Measurements from ENCODE around the gene APLNR. TPM values are rescaled to one million over a fixed set of nuclear protein-coding genes. Genes with fewer than 3 reads are reported as not detected.

The APLNR gene
- total RNA-seq, 1 donor from 2014 or later, result 1.2 TPM

DNA sequence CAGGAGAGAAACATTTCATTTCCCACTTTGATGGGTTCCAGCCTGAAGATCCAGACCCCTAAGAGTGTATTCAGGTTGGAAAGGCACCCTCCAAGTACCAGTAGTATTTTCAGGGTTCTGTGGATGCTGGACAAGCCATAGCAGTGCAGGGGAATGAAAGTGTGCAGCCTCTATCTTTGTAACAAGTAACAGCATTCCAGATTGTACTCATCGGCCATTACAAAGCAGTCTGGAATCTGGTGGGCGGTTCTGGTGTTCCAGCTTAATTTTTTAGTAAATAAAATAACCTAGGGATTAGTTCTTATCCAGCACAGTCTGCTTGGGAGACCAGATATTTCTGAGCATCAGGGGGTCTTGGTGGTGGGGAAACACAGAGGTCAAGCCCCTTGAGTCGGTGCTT lies 22.6 kb downstream of the APLNR start:
- DNase-seq, result no peak
- peak; percentile 36 for ATAC-seq
- H3K4me3 ChIP-seq, result no peak overlapping the region
- no peaks in the 10 kb centered on the region for H3K9me3 ChIP-seq
- no peaks in the 10 kb centered on the region for H3K27me3 ChIP-seq
- peaks cover 35% of the 10 kb centered on the region for H3K4me1 ChIP-seq
- intact Hi-C loops (cut with DNase I), result no loop called here
- TF ChIP-seq, protein P1, sequence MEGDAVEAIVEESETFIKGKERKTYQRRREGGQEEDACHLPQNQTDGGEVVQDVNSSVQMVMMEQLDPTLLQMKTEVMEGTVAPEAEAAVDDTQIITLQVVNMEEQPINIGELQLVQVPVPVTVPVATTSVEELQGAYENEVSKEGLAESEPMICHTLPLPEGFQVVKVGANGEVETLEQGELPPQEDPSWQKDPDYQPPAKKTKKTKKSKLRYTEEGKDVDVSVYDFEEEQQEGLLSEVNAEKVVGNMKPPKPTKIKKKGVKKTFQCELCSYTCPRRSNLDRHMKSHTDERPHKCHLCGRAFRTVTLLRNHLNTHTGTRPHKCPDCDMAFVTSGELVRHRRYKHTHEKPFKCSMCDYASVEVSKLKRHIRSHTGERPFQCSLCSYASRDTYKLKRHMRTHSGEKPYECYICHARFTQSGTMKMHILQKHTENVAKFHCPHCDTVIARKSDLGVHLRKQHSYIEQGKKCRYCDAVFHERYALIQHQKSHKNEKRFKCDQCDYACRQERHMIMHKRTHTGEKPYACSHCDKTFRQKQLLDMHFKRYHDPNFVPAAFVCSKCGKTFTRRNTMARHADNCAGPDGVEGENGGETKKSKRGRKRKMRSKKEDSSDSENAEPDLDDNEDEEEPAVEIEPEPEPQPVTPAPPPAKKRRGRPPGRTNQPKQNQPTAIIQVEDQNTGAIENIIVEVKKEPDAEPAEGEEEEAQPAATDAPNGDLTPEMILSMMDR (IDR thresholded peaks at IDR 0.05), result no peak
- H3K27ac ChIP-seq, result no peak overlapping the region
- no peaks in the 10 kb centered on the region for H3K36me3 ChIP-seq

DNA sequence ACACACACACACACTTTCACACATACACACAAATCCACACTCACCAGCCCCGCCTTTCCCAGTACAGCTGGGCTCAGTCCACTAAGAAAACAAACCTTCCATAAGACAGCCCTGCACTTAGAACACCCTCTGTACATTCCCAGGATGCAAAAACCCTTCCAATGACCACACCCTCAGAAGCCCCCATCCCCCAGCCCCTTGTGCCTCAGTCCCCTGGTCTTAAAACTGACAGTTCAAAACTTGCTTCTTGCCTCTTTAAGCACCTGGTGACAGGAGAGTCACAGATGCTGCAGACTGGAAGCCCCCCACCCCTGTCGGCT lies 23.0 kb downstream of the APLNR start:
- Histone ChIP-seq H3K4me1 (peaks cover 30% of the 10 kb centered on the region), H3K36me3 (no peaks in the 10 kb centered on the region), H3K27ac (no peak overlapping the region), H3K27me3 (no peaks in the 10 kb centered on the region), H3K4me3 (no peak overlapping the region), H3K9me3 (no peaks in the 10 kb centered on the region)
- TF ChIP-seq, protein P1 (IDR thresholded peaks at IDR 0.05), result no peak
- no peak for ATAC-seq
- no peak for DNase-seq
- intact Hi-C loops (cut with DNase I), result no loop called here

DNA sequence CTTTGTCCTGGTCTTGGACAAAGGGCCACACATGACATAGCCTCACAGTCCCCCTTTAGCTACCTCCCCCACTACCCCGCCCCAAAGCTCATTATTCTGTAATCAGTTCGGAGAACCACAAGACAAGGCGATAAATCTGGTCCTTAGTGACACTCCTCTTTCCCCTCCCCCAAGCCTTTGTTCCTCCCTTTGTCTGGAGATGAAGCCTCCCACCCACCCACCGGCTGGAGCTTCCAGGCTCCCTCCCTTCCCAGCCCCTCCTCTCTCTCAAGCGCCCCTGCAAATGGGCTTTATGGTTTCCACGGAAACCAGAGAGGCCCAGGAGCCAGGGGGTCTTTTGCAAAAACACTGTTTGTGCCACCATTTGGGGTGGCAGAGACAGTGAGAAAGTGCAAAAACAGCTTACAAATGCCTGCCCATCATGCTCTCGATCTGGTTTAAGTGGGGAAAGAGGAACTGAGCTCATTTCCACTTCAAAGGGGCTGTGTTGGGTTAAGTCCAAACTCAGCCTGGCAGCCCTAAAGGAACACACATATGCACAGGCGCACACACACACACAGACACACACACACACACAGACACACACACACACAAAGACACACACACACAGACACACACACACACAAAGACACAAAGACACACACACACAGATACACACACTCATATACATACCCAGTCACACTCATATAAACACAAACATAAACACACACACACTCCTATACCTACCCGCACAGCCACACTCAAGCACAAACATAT lies 23.5 kb downstream of the APLNR start:
- no peaks in the 10 kb centered on the region for H3K9me3 ChIP-seq
- TF ChIP-seq, protein P1 (IDR thresholded peaks at IDR 0.05), result no peak
- no peaks in the 10 kb centered on the region for H3K27me3 ChIP-seq
- DNase-seq, result no peak
- peak overlapping the region; percentile 24 for H3K27ac ChIP-seq
- H3K4me3 ChIP-seq, result no peak overlapping the region
- intact Hi-C loops (cut with DNase I), result no loop called here
- H3K36me3 ChIP-seq, result no peaks in the 10 kb centered on the region
- H3K4me1 ChIP-seq, result peaks cover 26% of the 10 kb centered on the region
- peak; percentile 62 for ATAC-seq

DNA sequence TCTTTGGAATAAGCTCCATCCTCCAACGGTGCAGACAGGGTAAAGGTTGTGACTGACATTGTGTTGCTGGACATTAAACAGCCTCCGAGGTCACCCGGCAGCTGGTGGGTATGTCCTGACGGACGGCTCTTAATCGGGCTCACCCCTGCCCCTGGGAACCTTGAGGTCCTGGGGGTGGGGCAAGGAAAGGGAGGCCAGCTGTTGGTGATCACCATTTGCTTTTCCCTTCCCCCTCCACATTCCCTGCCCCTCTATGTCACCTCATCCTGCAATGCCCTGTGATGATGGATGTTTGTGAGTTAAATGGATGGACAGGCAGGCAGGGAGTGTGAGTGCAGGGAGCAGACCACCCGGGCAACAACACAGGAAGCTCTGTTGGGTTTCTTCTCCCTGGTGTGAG lies 26.3 kb downstream of the APLNR start:
- intact Hi-C loops (cut with DNase I), result no loop called here
- no peaks in the 10 kb centered on the region for H3K9me3 ChIP-seq

GRCh38 chr11:57207168-57207567 lies 29.9 kb downstream of the APLNR start:
- H3K36me3 ChIP-seq, result no peaks in the 10 kb centered on the region
- ATAC-seq (peak; percentile 21), DNase-seq (no peak)
- H3K9me3 ChIP-seq, result no peaks in the 10 kb centered on the region
- TF ChIP-seq, protein P1 (IDR thresholded peaks at IDR 0.05), result no peak
- H3K4me1 ChIP-seq, result peaks cover 21% of the 10 kb centered on the region
- H3K27ac ChIP-seq, result no peak overlapping the region
- H3K4me3 ChIP-seq, result no peak overlapping the region
- intact Hi-C loops (cut with DNase I), result no loop called here
- no peaks in the 10 kb centered on the region for H3K27me3 ChIP-seq

More for the DNA sequence above, 26.3 kb downstream of the APLNR start:
- H3K27me3 ChIP-seq, result no peaks in the 10 kb centered on the region
- no peak overlapping the region for H3K4me3 ChIP-seq
- DNase-seq (no peak), ATAC-seq (no peak)
- no peak overlapping the region for H3K27ac ChIP-seq
- TF ChIP-seq, protein P1 (IDR thresholded peaks at IDR 0.05), result no peak
- peaks cover 30% of the 10 kb centered on the region for H3K4me1 ChIP-seq
- no peaks in the 10 kb centered on the region for H3K36me3 ChIP-seq

All from upper lobe of right lung (tissue), 1 donor.